Body of pancreas (tissue), 4 donors: ENCODE data around the gene DOK6.
"Not testable (repeated sequence)": the region's sequence is repeated elsewhere in the genome, so short reads cannot be mapped to it uniquely, and the experiment has no call there.

ENCODE experiments used
- CTCF ChIP-seq, 7 experiments: fragments of 450-650 bp in 4 of 7; fragments of 200-600 bp in 3 of 7; sonication (generic) in 3 of 7; IDR thresholded peaks; one replicate each; pipeline ENCODE4 v1.5.1; 2016 to 2019; ENCODE audit warnings: antibody characterized with exemption in 7 of 7
- POLR2A ChIP-seq, 3 donors: fragments of 450-650 bp; IDR thresholded peaks; one replicate each; pipeline ENCODE4 v1.6.1; 2016; ENCODE audit warnings: antibody characterized with exemption in 3 of 3, mild to moderate bottlenecking in 2 of 3

- not testable (repeated sequence) for TF ChIP-seq CTCF, POLR2A (IDR thresholded peaks at IDR 0.05)
Observed at GRCh38 chr18:69662090-69662489, 261.4 kb downstream of the DOK6 start.
